GM19351 (cell line): ENCODE measurements around the gene PTP4A1.

Experiments used
- ATAC-seq: cut with Tn5 transposase; IDR thresholded peaks from one replicate; pipeline ENCODE4 v1.9.1; 2021; ENCODE audit warnings: mild to moderate bottlenecking, moderate library complexity; ENCODE audit not compliant: unreplicated experiment

PTP4A1 gene

GRCh38 chr6:63554782-63555181 lies 17.5 kb upstream of the PTP4A1 start:
- no peak for ATAC-seq

GRCh38 chr6:63556369-63556768 lies 15.9 kb upstream of the PTP4A1 start:
- ATAC-seq: no peak

GRCh38 chr6:63558278-63558677 lies 14.0 kb upstream of the PTP4A1 start:
- peak; percentile 71 for ATAC-seq

GRCh38 chr6:63560801-63561287 lies 11.4 kb upstream of the PTP4A1 start:
- no peak for ATAC-seq

GRCh38 chr6:63561288-63561687 lies 11.0 kb upstream of the PTP4A1 start:
- ATAC-seq: no peak

- no peak for ATAC-seq
These were observed 9.0 kb upstream of the PTP4A1 start for GRCh38 chr6:63563235-63563634.

- no peak for ATAC-seq
These were observed 7.1 kb upstream of the PTP4A1 start for GRCh38 chr6:63565058-63565726.

GRCh38 chr6:63565727-63566596 lies 6.3 kb upstream of the PTP4A1 start:
- ATAC-seq: no peak

GRCh38 chr6:63567966-63568365 lies 4.3 kb upstream of the PTP4A1 start:
- no peak for ATAC-seq

GRCh38 chr6:63571361-63572043 lies 778 bp upstream of the PTP4A1 start:
- peak; percentile 5 for ATAC-seq

- peak; percentile 0 for ATAC-seq
These were observed 431 bp downstream of the PTP4A1 start for GRCh38 chr6:63572747-63573075.

GRCh38 chr6:63573076-63573898 lies 1.0 kb downstream of the PTP4A1 start:
- peak; percentile 48 for ATAC-seq

GRCh38 chr6:63573899-63574553 lies 1.7 kb downstream of the PTP4A1 start:
- no peak for ATAC-seq

GRCh38 chr6:63574554-63574900 lies 2.2 kb downstream of the PTP4A1 start:
- ATAC-seq: no peak

GRCh38 chr6:63576147-63576772 lies 4.0 kb downstream of the PTP4A1 start:
- no peak for ATAC-seq

GRCh38 chr6:63576985-63577712 lies 4.9 kb downstream of the PTP4A1 start:
- no peak for ATAC-seq

- no peak for ATAC-seq
These were observed 6.5 kb downstream of the PTP4A1 start for GRCh38 chr6:63578757-63579156.

- no peak for ATAC-seq
These were observed 7.8 kb downstream of the PTP4A1 start for GRCh38 chr6:63579937-63580703.

- ATAC-seq: no peak
These were observed 8.4 kb downstream of the PTP4A1 start for GRCh38 chr6:63580704-63580961.
